Fibroblast of villous mesenchyme (primary cell): ENCODE measurements around the gene SS18L1. TPM values are rescaled to one million over a fixed set of nuclear protein-coding genes. Genes with fewer than 3 reads are reported as not detected.

Experiments
- DNase-seq: peaks from one replicate; pipeline ENCODE4 v3.0.0-alpha.2; 2010; ENCODE audit warnings: low read depth
- H3K4me3 ChIP-seq: 2 replicates; pipeline ENCODE4 v1.5.1; 2011; ENCODE audit warnings: low read depth, mild to moderate bottlenecking, low read length
- total RNA-seq: library from RNA; depleted of rRNA; stranded (reverse); fragments of >200 nt; gene quantifications from 2 replicates; pipeline ENCODE4 v1.2.3, GENCODE V29; 2012
- TF ChIP-seq, protein P1 (sequence below): IDR thresholded peaks from 2 replicates; pipeline ENCODE4 v1.5.1; 2012; ENCODE audit warnings: low read depth, mild to moderate bottlenecking, low read length; ENCODE audit not compliant: insufficient read depth

SS18L1 gene
- total RNA-seq, 1 donor: 14.2 TPM

DNA sequence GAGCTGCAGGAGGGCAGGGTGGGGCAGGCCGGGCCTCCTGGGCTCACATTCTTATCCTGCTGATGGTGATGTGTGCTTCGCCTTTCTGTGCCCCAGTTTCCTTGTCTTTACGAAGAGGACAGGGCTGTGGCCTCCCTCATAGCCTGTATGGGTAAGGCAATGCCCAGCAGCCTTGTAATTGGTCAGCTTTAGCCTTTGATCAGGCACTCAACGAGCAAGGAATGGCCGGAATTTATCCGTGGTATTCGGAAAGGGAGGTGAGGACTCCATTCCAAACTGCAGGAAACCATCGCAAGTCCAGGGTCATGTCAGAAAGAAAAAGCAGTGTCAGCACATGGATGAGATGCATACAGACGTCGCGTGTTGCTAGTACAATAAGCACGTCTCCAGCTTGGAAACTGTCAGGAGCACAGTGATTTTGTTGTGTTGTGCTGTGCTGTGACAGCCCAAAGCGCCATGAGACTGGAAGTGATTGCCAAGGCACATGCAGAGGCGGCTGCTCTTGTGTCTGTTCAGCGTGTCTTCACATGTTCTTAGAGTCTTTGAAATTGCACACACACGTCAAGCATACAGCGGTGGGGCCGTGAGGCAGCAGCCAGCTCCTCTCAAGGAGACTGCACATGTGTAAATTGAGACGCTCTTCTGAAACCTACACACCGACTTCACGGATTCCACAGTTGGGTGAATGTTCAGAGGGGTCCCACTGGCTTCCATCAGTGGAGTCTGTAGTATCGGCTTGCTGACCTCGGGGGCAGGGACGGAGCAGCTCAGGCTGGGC, 6.2 kb downstream of the SS18L1 start:
- H3K4me3 ChIP-seq: no peak overlapping the region
- TF ChIP-seq, protein P1, sequence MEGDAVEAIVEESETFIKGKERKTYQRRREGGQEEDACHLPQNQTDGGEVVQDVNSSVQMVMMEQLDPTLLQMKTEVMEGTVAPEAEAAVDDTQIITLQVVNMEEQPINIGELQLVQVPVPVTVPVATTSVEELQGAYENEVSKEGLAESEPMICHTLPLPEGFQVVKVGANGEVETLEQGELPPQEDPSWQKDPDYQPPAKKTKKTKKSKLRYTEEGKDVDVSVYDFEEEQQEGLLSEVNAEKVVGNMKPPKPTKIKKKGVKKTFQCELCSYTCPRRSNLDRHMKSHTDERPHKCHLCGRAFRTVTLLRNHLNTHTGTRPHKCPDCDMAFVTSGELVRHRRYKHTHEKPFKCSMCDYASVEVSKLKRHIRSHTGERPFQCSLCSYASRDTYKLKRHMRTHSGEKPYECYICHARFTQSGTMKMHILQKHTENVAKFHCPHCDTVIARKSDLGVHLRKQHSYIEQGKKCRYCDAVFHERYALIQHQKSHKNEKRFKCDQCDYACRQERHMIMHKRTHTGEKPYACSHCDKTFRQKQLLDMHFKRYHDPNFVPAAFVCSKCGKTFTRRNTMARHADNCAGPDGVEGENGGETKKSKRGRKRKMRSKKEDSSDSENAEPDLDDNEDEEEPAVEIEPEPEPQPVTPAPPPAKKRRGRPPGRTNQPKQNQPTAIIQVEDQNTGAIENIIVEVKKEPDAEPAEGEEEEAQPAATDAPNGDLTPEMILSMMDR: no peak
- DNase-seq: no peak

DNA sequence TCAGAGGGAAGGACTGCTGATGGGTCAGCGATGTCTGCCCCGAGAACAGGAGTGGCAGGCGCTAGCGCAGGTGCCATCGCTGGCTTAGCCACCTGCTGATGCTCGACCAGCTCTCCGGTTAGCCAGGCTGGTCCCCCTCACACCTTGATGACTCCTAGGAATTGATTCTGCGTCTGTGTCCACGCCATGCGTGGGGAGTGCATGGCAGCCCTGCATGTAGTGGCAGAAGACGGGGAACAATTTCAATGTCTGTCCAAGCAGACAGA, 6.7 kb downstream of the SS18L1 start:
- TF ChIP-seq, protein P1: no peak
- H3K4me3 ChIP-seq: no peak overlapping the region
- no peak for DNase-seq

DNA sequence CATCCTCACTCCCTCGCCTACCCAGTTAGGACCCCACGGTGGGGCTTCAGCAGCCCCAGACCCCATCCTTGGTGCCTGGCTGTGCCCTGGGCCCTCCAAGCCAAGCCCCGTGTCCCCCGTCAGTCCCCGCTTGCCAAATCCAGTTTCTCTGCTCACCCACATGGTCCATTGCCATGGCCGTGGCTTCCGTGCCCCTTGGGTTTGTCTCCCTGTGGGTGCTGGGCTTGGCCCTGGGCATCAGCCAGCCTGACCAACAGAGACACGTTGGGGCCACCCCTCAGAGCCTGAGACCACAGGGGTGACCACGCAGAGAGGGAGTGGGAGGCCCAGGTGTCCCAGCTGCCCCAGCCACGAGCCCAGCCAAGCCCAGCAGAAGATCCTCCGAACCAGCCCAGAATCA, 7.7 kb downstream of the SS18L1 start:
- no peak for DNase-seq
- TF ChIP-seq, protein P1: no peak
- no peak overlapping the region for H3K4me3 ChIP-seq

DNA sequence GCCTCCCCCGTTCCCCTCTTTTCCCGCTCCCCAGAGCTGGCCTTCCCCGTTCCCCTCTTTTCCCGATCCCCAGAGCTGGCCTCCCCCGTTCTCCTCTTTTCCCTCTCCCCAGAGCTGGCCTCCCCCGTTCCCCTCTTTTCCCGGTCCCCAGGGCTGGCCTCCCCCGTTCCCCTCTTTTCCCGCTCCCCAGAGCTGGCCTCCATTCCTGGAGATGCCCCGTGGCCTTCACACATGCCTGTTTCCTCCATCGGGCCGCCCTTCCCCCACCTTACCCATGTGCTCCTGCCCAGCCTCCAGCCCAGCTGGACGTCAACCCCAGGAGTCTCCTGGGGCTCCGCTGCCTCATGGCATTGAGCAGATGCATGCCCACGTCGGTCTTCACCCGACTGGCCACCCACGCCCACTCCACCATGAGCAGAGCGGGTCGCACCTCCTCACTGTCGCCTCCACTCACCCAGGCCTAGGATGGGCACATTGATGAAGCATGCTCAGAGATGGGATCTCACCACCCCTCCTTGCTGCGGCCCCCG, 8.3 kb downstream of the SS18L1 start:
- TF ChIP-seq, protein P1: no peak
- H3K4me3 ChIP-seq: no peak overlapping the region
- DNase-seq: no peak

DNA sequence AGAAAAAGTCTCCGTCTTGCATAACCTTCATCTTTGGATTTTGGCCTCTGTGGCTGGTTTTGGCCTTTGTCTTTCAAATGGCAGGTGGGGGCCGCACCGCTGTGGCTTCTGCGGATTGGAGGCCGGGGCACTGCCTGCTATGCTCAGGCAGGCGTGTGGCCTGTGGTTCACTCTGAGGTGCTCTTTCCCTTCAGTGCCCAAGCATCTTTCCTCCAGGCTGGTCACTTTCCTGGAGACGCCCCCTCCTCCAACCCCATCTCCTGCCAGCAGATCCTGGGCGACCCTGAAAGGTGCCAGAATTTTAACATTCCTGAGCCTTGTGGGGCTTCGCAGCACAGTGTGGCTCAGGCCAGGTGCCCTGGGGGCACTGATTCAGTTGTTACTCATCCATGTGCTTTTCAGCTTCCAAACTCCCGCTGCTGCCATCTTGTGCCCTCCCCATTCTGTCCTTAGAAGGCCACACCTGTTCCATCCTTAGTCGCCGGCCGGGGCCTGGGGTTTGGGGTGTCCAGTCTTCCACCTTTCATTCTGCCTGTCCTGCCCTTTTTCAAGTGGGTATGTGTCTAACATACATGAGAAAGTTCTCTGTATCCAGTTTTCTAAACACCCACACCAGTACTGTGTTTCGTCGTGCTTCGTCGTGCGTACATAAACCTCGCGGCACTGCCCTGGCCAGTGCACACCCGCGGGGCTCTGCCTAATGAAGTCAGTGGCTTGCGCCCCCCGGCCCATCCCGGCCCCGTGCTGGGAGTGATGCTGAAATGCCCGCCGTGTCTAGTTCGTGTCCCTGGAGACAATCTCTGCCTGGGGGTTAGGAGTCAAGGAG, 12.1 kb downstream of the SS18L1 start:
- no peak for DNase-seq
- no peak overlapping the region for H3K4me3 ChIP-seq
- TF ChIP-seq, protein P1: no peak

DNA sequence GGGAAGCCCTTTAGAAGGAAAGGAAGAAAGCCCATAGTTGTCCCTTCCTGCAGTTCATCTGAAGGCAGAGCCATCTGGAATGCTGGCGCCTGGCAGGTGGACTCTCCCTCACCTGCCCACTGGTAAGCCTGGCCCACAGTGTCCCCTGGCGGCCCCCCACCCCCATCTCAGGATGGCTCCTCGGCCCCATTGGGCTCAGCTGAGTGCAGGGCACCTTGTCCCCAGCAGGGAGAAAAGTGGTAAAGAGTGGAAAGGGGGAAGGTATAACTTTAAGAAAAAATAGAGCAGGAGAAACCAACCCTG, 12.6 kb downstream of the SS18L1 start:
- no peak for DNase-seq
- TF ChIP-seq, protein P1: no peak
- no peak overlapping the region for H3K4me3 ChIP-seq
